GM19455 (cell line): ENCODE data around the gene PPARGC1A.

Experiments
- ATAC-seq: cut with Tn5 transposase; IDR thresholded peaks from one replicate; pipeline ENCODE4 v1.9.1; 2021; ENCODE audit not compliant: unreplicated experiment

The PPARGC1A gene

DNA sequence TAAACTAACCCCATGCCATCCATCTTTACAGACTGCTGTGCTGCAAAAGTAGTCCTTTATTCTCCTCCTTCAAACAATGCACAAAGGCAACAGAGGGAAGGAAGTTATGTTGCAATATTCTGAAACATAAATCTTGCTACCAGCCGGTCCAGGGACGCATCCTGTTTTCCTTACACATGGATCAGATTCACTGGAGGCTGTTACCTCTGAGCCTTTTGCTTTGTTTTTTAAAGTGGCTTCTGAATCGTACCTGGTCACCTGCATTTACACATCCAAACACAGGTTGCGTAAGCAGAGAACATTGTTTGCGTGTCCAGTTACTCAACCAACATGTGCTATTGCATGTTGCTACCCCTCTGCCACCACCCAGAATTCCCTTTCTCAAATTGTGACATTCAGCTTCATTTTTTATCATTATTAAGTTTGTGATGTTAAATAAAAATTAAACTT, 8.8 kb downstream of the PPARGC1A start:
- no peak for ATAC-seq

DNA sequence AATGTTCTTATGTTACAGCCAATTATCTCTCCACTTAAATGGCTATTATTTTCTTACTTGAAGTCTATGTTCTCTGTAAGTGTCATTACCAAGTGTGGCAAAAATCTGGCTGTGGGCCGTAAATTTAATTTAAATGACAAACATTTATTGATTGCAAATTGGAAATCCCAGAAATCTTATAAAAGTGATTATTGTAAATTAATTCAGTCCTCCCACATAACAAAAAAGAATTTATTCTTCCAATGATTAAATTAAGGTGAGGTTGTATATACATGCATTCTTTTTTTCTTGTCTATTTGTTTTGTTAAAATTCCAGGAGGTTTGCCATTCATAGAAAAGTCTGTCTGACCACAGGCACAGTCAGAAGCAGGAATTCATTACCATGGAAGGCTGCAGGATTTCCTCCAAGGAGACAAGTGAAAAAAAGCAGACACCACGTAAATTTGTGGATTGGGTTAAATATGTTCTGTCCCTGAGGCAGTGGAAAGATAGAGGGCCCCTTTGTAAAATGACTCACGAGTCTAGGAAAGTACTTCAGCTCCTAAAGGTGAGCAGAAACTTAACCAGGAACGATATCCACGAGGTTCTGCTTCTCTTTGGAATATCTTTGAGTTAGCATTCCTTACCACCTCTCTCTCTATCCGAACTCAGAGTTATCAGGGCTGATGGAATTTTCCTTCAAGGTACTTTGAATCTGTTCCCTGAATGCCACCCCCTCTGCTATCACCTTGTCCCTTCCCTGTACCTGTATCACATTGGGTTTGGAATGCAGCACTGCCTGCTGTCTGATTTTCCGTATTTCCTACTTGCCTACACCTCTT, 10.7 kb downstream of the PPARGC1A start:
- no peak for ATAC-seq

DNA sequence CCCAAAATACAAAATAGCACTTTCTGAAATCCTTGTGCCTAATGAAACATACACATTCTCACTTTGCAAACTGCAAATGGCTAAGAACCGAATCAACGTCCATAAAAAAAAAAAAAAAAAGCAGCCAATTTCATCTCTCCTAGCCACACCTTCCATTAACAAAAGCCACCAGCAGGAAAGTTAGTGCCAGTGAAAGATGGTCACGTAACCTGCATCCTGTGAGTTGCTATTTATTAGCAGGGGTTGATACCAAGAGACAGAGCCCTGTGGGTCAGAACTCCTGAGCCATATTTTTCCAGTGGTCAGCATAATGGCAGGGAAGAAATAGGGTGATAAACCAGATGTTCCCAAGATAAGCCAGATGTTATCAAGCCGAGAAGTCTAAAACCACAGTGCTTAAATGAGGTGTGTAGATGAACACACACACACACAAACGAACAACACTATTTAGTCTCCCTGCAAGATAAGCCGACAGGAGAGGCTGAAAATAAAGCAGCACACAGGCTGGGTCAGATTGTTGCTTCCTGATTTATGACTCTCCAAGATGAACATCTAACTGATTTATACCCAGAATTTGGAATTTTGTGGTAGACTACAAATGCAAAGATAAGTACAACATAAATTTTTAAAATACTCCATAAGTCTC, 11.5 kb downstream of the PPARGC1A start:
- ATAC-seq = no peak

DNA sequence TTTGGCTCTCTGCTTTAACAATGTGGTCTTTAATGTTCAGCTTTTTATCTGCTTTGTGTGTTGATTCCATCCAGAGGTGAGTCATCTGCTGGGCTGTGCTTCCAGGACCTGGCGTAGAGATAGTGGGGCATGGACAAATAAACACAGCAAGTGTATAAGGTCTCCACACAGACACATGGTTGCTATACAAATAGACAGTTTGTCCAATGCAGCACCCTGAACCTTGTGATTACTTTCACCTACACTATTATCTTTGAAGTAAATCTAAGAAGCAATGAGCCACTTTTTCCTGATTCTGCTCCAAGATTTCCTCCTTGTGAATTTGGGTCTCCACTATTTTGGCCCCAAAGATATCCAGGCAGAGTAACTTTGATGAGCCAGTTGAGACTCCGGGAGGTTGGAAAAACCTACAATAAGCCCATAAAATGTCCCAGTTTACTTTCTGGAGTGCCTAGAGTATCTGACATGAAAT, 12.1 kb downstream of the PPARGC1A start:
- no peak for ATAC-seq

DNA sequence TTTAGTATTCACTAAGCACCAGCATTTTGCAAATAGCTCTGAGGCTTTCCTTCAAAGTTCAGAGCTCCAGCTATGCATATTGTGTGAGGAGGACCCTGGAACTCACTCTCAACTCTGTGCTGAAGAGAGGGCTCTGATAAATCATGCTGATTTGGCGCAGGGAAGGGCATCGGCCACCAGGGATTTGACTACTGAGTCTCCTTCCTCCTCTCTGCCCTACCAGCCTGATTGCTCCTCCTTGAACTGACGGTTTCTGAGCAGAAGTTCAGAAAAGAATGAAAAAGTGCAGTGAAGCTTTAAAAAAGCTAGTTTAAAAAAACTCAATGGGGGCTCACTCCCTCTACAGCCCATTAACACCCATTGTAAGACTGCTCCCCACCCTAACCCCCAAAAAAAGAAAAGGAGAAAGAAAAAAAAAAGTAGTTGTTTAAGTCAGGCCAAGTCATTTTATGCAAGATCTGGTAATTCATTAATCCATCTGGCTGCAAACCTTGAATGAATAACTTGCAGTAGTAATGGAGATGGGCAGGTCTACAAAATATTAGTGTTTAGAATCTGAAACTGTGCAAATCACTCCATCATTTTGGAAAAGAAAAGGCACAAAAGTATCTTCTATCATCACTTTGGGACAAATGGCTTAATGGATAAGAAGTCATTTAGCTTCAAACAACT, 13.3 kb downstream of the PPARGC1A start:
- no peak for ATAC-seq

DNA sequence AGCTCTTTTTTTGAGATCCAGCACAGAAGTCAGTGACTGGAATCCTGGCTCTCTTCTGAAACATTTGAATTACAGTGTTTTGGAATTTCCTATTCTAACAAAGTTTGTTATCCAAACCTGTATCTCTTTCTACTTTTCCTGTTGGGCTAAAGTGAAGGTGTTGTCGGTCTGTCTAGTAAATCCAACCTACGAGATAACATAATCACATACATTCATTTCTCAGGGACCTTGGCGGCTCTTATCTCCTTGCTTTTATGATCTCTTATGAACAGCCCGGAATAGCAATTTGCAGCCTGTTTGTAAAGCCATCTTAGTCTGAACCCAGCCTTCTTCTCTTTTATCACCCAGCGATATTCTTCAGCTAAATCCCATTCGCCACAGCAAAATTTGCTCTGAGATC, 14.5 kb downstream of the PPARGC1A start:
- ATAC-seq = no peak

DNA sequence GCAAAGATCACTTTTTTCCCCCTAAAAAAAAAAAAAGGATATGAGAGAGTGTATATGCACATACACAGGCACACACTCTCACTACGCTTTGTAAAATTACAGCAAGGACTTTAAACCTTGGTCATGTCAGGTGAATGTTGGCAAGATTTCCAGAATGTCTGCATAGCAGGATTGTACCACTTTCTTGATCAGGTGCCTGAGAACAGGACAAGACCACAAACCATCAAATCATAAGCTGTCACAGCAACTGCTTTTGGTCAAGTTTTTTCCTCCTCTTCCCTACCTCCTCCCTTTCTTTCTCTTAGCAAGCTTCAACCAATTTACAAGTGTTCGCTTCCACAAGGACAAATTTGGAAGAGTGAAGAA, 15.3 kb downstream of the PPARGC1A start:
- no peak for ATAC-seq

DNA sequence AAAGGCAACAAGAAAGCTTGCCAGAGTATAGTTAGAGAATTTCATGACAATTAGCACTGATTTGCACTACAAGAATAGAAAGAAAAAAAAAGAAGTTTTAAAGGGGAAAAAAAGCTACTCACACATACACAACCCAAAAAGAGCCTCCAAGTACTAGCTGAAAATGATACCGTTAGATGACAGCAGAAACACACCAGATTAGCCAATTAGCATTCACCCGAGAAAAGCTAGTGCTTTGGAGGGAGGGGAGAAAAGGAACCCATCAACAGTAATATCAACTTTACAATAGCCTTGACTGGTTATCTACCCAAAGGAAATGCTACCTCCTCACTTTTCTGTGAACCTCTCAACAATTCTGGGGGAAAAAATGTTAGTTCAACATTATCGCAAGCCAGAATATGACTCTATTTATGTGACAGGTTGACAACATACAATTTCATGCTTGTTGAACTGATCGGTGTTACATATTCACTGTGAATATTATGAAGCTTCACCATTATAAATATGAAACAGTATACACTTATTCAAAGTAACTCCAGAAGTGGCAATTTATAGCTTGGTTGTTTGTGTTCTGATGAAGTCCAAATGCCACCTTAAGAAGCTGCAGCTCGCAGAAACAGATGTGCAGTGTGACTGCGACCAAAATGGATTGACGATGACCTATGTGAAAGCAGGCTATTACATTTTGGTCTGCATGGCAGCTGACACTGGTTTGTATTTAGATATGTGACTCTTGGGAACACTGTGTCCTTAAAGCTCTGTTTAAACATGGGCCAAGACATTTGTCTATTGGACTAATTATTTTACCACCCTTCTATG, 15.9 kb downstream of the PPARGC1A start:
- no peak for ATAC-seq

DNA sequence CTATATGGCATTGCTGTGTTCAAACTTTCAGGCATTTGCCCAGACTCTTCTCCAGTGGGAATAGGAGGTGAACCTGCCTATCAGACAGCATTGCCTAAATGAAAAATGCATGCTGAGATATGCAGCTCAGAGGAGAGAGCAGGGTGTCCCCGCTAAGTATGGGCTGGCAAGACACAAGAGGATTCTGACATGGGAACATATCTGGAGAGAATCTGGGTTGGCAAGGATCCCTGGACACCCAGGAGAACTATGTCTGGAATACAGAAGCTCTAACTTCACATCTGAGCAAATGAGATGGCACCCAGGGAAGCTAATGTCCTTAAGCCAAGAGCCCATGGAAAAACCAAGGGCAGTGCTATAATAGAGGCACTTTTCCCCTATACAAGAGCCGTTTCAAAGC, 18.4 kb downstream of the PPARGC1A start:
- ATAC-seq = no peak

DNA sequence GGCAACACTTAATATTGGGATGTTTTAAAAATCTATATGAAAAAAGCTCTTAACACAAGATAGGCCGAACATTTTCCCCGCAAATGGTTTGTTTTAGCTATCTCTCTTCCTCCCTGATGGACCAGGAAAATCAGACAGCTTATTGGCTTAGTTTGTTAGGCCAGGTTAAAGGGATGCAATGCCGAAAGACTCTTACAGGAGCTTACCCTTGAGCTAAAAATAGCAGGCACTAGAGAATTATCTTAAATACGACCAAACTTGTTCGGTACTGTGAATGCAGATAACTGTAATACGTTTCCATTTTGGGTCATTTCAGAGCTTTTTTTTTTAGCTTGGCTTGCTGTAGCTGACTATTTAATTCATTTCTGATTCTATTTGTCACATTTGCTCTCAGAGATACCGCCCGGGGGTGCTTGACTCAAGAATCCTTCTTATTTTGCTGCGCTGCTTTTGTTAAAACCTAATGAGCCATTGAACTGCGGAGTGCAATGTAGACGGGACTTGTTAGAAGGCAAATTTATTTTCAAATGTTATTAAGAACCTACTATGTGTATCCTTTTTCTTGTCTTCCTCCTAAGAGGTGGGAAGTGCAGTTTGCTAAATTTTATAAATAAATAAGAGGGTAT, 23.3 kb downstream of the PPARGC1A start:
- no peak for ATAC-seq

DNA sequence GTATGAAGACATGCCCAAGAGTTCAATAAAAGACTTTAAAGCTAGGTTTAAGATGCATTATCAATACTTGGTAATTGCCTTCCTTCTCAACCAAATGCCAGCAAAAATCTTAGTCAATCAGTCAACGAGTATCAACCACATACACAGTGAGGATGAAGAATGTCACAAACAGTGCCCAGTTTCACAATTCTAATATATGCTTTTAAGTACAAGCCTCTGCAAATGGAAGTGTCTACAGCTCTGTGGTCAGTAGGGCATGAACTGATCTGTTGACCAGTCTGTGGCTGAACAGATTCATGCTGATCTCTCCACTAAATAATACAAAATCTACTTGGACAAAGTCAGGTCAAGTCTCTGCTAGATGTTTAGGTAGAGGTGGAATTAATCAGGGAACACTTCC, 27.9 kb downstream of the PPARGC1A start:
- ATAC-seq = no peak

DNA sequence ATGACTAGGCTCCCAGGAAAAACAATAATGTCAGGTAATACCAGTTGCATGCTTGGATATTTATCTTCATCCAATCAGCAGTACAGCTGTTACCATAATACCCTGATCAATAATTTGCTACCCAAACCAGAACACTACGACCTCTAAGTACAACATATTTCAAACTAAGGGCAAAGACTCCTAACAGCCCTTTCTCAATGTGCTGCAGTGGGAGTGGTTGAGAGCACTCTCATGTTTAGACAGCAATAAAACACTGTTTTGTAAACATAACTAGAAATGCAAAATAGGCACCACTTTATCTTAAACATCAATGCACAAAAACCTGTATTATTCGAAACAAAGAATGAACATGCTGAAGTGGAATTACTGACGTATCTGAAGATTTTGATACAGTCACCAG, 28.9 kb downstream of the PPARGC1A start:
- ATAC-seq = no peak

DNA sequence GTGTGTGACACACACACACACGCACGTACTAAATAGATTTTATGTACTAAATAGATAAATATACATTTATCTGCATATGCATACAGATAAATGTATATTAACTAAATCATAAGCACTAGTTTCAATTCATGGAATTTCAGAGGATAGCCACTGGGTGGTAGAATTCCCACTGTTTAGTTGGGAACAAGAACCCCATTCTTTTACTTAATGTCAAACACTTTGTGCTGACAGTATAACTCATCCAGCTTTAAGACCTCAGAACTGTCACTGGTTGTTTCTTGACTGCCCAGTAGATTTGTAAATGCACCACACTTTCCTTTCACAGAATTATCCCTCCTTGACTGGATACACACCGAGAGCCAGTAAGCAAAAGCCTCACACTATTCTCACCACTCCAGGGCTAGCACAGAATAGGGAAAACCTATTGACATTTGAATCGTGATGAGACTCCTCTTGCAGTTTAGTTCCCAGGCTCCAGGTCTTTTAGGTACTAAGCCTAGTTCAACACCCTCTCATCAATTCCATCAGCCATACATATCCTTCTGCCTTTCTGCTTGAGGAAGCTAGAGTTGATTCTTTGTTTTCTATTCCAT, 32.4 kb downstream of the PPARGC1A start:
- no peak for ATAC-seq

DNA sequence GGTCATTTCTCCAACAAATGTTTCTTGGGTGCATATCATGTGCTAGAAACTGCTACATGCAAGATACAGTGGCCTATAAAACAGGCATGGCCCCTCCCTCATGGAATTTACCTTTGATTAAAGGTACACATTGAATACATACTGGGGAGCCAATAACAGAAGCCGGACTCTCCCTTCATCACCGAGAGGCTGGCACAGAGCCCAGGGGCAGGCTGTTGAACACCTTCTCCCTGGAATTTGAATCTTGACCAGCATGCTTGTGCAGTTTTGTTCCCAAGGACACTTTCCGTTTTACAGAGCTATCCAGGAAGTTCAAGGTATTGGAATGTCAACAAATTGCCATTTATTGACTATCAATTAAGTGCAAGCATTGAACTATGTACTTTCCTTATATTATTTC, 33.2 kb downstream of the PPARGC1A start:
- no peak for ATAC-seq

DNA sequence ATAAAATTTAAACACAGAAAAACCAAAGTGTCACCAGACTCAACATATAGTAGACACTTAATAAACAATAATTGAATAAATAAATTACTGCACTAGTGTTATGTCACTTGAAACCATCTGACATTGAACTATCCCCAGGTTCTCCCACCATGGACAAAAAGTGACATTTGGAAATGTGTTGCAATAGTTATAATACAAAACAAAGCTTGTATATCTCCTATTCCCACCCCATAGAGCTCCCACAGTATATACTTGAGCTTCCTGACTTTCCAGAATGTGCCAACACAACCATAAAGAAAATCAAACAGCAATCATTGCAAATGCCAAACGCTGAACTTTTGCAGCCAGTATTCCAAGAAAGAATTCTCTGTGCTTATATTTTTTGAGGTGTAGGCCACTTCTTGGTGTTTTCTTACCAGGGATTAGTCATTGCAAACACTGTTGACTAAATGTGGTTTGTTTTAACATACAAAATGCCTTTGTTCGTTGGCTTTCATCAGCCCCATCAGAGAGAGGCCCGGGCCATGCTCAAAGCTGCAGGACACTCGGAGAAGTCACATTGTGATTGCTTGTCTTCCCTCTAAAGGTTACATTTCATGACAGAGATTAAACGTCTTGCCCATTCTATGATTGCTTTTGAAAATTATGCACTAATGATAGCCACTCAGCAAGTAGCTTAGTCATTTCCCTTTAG, 33.8 kb downstream of the PPARGC1A start:
- ATAC-seq = no peak

DNA sequence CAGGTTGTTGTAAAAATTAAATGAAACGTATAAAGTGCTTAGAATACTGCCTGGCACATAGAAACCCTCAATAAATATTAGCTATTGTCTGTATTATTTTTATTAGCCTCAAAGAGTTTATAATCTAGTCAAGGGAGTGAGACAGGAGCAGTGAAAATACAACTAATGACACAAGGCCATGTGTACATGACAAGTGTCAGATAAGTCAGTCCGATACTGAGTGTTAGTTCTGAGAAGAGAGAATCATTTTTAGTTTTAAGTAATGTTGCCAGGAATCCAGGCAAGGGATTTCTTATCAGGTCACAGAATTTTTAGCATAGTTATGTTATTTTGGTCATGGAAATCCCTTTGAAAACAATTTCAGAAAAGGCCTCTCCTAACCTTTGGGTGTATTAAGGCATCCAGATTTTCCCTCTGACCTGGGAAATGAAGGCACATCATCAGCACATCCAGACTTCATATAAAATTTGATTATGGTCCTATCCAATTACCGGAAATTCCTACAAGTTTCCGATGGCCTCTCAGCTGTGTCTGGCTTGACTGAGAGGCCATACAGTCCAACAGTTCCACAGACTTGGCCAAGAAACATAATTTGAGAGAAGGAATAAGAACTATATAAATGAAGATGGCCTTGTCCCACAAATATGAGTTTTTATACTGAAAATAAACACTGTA, 35.7 kb downstream of the PPARGC1A start:
- ATAC-seq = no peak

DNA sequence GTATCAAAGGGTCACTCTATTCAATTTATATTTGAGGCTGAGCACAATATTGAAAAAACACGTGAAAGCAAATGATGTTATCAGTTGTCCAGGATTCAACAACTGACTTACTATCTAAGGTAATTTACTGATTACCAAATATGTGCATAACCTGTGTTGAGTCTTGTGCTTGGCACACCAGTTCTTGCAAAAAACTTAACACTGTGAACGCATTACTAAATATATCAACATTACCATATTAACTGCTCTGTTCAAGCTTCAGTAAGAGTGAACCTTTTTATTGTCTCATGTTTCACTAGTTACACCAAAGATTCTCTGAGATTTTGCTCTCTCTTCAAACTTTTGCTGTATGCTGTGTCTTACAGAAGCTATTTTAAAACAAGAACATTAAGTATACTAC, 38.4 kb downstream of the PPARGC1A start:
- ATAC-seq = no peak

DNA sequence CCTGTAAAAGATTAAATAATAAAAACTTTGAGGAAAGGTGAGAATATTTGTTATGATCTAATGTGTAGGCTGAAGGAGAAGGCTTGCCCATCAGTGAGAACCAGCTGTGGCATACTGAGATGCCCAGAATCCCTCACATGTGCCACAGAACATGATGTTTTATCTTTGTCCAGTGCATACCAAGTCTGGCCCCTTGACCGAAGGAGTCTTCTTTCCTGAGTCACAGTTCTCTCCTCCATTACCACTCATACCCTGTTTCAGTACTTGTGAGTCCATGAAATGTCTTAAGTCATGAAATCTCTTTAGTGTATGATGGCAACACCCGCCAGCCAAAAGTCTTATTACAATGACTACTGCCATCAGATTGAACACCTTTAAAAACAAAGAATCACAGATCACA, 42.7 kb downstream of the PPARGC1A start:
- no peak for ATAC-seq

DNA sequence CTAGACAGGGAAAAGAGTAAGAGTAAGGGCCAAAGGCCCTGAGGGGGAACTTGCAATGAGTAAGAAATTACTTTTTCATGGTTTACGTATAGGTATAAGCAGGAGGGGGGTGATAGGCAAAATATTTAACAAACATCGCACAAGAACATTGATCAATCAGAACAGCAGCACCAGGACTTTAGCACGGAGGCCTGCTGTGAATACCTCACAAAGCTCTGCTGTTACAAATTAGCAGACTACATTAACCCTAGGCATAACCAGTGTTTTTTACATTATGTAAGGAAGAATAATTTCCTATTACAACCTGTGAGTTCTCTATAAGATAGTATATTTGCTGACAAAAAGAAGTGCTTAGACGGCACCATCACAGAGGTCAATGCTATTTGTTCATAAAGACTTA, 44.9 kb downstream of the PPARGC1A start:
- ATAC-seq = no peak
